H1 (cell line): Measurements from ENCODE around the gene INTS15. TPM values are rescaled to one million over a fixed set of nuclear protein-coding genes. Genes with fewer than 3 reads are reported as not detected.

ENCODE experiments used
- CTCF ChIA-PET: fragments of 300-600 bp; sonication (Branson Sonifier 250); formaldehyde crosslinking; loops from one replicate; lab custom pipeline; 2021; ENCODE audit not compliant: partially characterized antibody; lab: Charles Lee
- POLR2A ChIA-PET: fragments of 300-600 bp; sonication (Branson Sonifier 250); formaldehyde crosslinking; loops from one replicate; lab custom pipeline; 2021; ENCODE audit warnings: inconsistent platforms; ENCODE audit not compliant: partially characterized antibody; lab: Charles Lee
- DNase-seq, 2 experiments: peaks; one replicate each; pipeline versions ENCODE4 v3.0.0 to v3.0.0-alpha.2; 2010 to 2022; ENCODE audit warnings: low spot score in 2 of 2, low read depth in 1 of 2, mixed read lengths in 1 of 2
- FAIRE-seq: peaks from 2 replicates; lab custom pipeline; 2011; peaks lifted over from hg19 to GRCh38; lab: Jason Lieb, UNC
- H2AFZ ChIP-seq: 2 replicates; pipeline ENCODE4 v1.8.1; 2012; ENCODE audit warnings: low read length, inconsistent platforms
- H2AK5ac ChIP-seq: 2 replicates; pipeline ENCODE4 v1.6.1; 2013; ENCODE audit warnings: low read depth, low read length
- H2BK120ac ChIP-seq: replicated peaks from 2 replicates; pipeline ENCODE3; 2013; ENCODE audit warnings: low read depth, low read length, inconsistent platforms
- H2BK12ac ChIP-seq: 2 replicates; pipeline ENCODE4 v1.6.1; 2013; ENCODE audit warnings: low read depth, low read length
- H2BK15ac ChIP-seq: 2 replicates; pipeline ENCODE4 v1.6.1; 2013; ENCODE audit warnings: low read length
- H2BK20ac ChIP-seq: 2 replicates; pipeline ENCODE4 v1.6.1; 2013; ENCODE audit warnings: low read length
- H2BK5ac ChIP-seq: 2 replicates; pipeline ENCODE4 v1.6.1; 2013; ENCODE audit warnings: low read depth, low read length
- H3K14ac ChIP-seq: 2 replicates; pipeline ENCODE4 v1.6.1; 2013; ENCODE audit warnings: inconsistent platforms; ENCODE audit not compliant: insufficient read length
- H3K18ac ChIP-seq: 2 replicates; pipeline ENCODE4 v1.6.1; 2013; ENCODE audit warnings: low read length; ENCODE audit errors: extremely low read depth
- H3K23ac ChIP-seq: 2 replicates; pipeline ENCODE4 v1.6.1; 2013; ENCODE audit warnings: inconsistent platforms; ENCODE audit not compliant: insufficient read length
- H3K23me2 ChIP-seq: 2 replicates; pipeline ENCODE4 v1.6.1; 2013; ENCODE audit warnings: low read depth, low read length
- H3K27ac ChIP-seq: 2 replicates; pipeline ENCODE4 v1.6.1; 2011; ENCODE audit warnings: low read depth, low read length, inconsistent platforms
- H3K27me3 ChIP-seq, 4 experiments: replicated peaks in 1 of 4; 1 replicate in 1 of 4; 2 replicates in 3 of 4; pipeline versions ENCODE4 v1.6.1 to v1.8.1; 2011 to 2013; ENCODE audit warnings: low read length in 3 of 4, mild to moderate bottlenecking in 3 of 4, inconsistent platforms in 2 of 4, mixed read lengths in 2 of 4, moderate library complexity in 1 of 4; ENCODE audit not compliant: control insufficient read depth in 3 of 4, insufficient read depth in 3 of 4; ENCODE audit errors: extremely low read depth in 1 of 4
- H3K36me3 ChIP-seq, 4 experiments: 2 replicates each; pipeline versions ENCODE4 v1.6.1 to v1.8.1; 2011 to 2013; ENCODE audit warnings: mild to moderate bottlenecking in 4 of 4, low read length in 3 of 4, moderate library complexity in 2 of 4, control low read depth in 1 of 4, inconsistent platforms in 1 of 4; ENCODE audit not compliant: insufficient read depth in 4 of 4, control insufficient read depth in 2 of 4
- H3K4ac ChIP-seq: replicated peaks from 2 replicates; pipeline ENCODE3; 2013; ENCODE audit warnings: low read length, low read depth, mixed read lengths, inconsistent platforms; ENCODE audit not compliant: insufficient read length
- H3K4me1 ChIP-seq, 4 experiments: replicated peaks in 1 of 4; 1 replicate in 1 of 4; 2 replicates in 3 of 4; pipeline versions ENCODE4 v1.6.1 to v1.8.1; 2011 to 2013; ENCODE audit warnings: low read length in 3 of 4, inconsistent platforms in 2 of 4, mixed read lengths in 1 of 4; ENCODE audit not compliant: insufficient read depth in 4 of 4, control insufficient read depth in 3 of 4
- H3K4me2 ChIP-seq, 2 experiments: 2 replicates each; pipeline versions ENCODE4 v1.6.1 to v1.8.1; 2011 to 2013; ENCODE audit warnings: low read depth in 2 of 2, low read length in 2 of 2, control low read depth in 1 of 2, inconsistent platforms in 1 of 2, mild to moderate bottlenecking in 1 of 2; ENCODE audit not compliant: insufficient read depth in 1 of 2
- H3K4me3 ChIP-seq, 4 experiments: fragments of 200-600, 300-600 bp in 1 of 4; sonication (generic), shearing (Covaris generic), sonication (Bioruptor Twin) in 1 of 4; 2 replicates each; pipeline versions ENCODE4 v1.5.1 to v1.8.1; 2011 to 2016; ENCODE audit warnings: low read length in 4 of 4, low read depth in 3 of 4, control low read depth in 2 of 4, inconsistent platforms in 2 of 4, mild to moderate bottlenecking in 2 of 4, mixed read lengths in 1 of 4, moderate library complexity in 1 of 4; ENCODE audit not compliant: insufficient read depth in 2 of 4; ENCODE audit errors: extremely low read depth in 1 of 4
- H3K56ac ChIP-seq: replicated peaks from 2 replicates; pipeline ENCODE3; 2013; ENCODE audit warnings: low read depth, mild to moderate bottlenecking, mixed read lengths, low read length, inconsistent platforms; ENCODE audit not compliant: insufficient read length
- H3K79me1 ChIP-seq: 2 replicates; pipeline ENCODE4 v1.6.1; 2013; ENCODE audit warnings: low read depth, low read length, control low read depth
- H3K79me2 ChIP-seq, 2 experiments: 2 replicates each; pipeline versions ENCODE4 v1.6.1 to v1.8.1; 2012 to 2013; ENCODE audit warnings: low read length in 2 of 2, mild to moderate bottlenecking in 2 of 2, inconsistent platforms in 1 of 2; ENCODE audit not compliant: insufficient read depth in 2 of 2, control insufficient read depth in 1 of 2
- H3K9ac ChIP-seq, 4 experiments: replicated peaks in 1 of 4; 1 replicate in 1 of 4; 2 replicates in 3 of 4; pipeline versions ENCODE4 v1.6.1 to v1.8.1; 2011 to 2013; ENCODE audit warnings: low read depth in 3 of 4, low read length in 3 of 4, control low read depth in 2 of 4, mild to moderate bottlenecking in 2 of 4, moderate library complexity in 2 of 4, inconsistent platforms in 1 of 4; ENCODE audit errors: extremely low read depth in 1 of 4
- H3K9me3 ChIP-seq, 2 experiments: 2 replicates each; pipeline versions ENCODE4 v1.6.1 to v1.8.1; 2012 to 2013; ENCODE audit warnings: mild to moderate bottlenecking in 2 of 2, moderate library complexity in 2 of 2, control low read depth in 1 of 2, inconsistent platforms in 1 of 2, low read depth in 1 of 2, low read length in 1 of 2, mixed read lengths in 1 of 2; ENCODE audit not compliant: insufficient read depth in 2 of 2
- H4K20me1 ChIP-seq, 2 experiments: replicated peaks in 1 of 2; 2 replicates each; pipeline versions ENCODE3 to v1.8.1; 2011 to 2013; ENCODE audit warnings: inconsistent platforms in 2 of 2, low read length in 2 of 2, mild to moderate bottlenecking in 1 of 2; ENCODE audit not compliant: insufficient read depth in 2 of 2, control insufficient read depth in 1 of 2
- H4K5ac ChIP-seq: 2 replicates; pipeline ENCODE4 v1.6.1; 2013; ENCODE audit warnings: low read length, low read depth, mixed read lengths, inconsistent platforms; ENCODE audit not compliant: insufficient read length
- H4K8ac ChIP-seq: 2 replicates; pipeline ENCODE4 v1.8.0; 2013; ENCODE audit warnings: mild to moderate bottlenecking, moderate library complexity, low read length, inconsistent platforms; ENCODE audit not compliant: insufficient read depth; ENCODE audit errors: extremely low read depth
- H4K91ac ChIP-seq: replicated peaks from 2 replicates; pipeline ENCODE3; 2013; ENCODE audit warnings: low read length, mixed read lengths, inconsistent platforms; ENCODE audit not compliant: insufficient read length
- CEBPB ChIP-seq: IDR thresholded peaks from 2 replicates; pipeline ENCODE4 v1.6.1; 2012; ENCODE audit warnings: low read depth, low read length
- EGR1 ChIP-seq: IDR thresholded peaks from 2 replicates; pipeline ENCODE4 v1.6.1; 2011; ENCODE audit warnings: low read depth, low read length, borderline replicate concordance
- JUN ChIP-seq: IDR thresholded peaks from 2 replicates; pipeline ENCODE4 v1.6.1; 2011; ENCODE audit warnings: low read depth, mild to moderate bottlenecking, improper control_type of control experiment, low read length
- RXRA ChIP-seq: IDR thresholded peaks from 2 replicates; pipeline ENCODE4 v1.6.1; 2011; ENCODE audit warnings: low read depth, mild to moderate bottlenecking, low read length, moderate library complexity; ENCODE audit not compliant: insufficient read depth
- SIRT6 ChIP-seq: IDR thresholded peaks from one replicate; pipeline ENCODE4 v1.7.1; 2012; ENCODE audit warnings: low read length, inconsistent platforms
- SIX5 ChIP-seq: IDR thresholded peaks from 2 replicates; pipeline ENCODE4 v1.6.1; 2011; ENCODE audit warnings: mild to moderate bottlenecking, low read depth, low read length
- TAF7 ChIP-seq: optimal IDR thresholded peaks from 2 replicates; pipeline ENCODE3; 2011; ENCODE audit warnings: low read depth, mild to moderate bottlenecking, inconsistent platforms, low read length, moderate library complexity, borderline replicate concordance
- WGBS, 2 experiments: shearing (Covaris generic) in 1 of 2; methylation state at CpG; one replicate each; pipeline versions ENCODE4 v1.1.6 to v1.1.7; 2013 to 2015; ENCODE audit warnings: low lambda C conversion rate in 2 of 2, mixed read lengths in 2 of 2, inconsistent platforms in 1 of 2, low coverage in 1 of 2, missing lambda C conversion rate in 1 of 2; ENCODE audit not compliant: insufficient replicate concordance in 2 of 2, insufficient coverage in 1 of 2, insufficient read length in 1 of 2; ENCODE audit errors: extremely low coverage in 1 of 2, missing lambda C conversion rate in 1 of 2; 5-methylcytosine and 5-hydroxymethylcytosine counted together
- polyA plus RNA-seq, 7 experiments: library from polyadenylated mRNA; depleted of rRNA in 3 of 7; stranded (reverse) in 5 of 7; unstranded in 2 of 7; fragments of >200 nt in 5 of 7; fragments of 200-250 nt in 2 of 7; gene quantifications; 1 replicate in 5 of 7; 2 replicates in 1 of 7; 4 replicates in 1 of 7; pipeline versions ENCODE4 v1.2.1 to v1.2.3, GENCODE V29; 2011 to 2013; ENCODE audit warnings: missing spikeins in 2 of 7, mixed read lengths in 2 of 7
- total RNA-seq: library from RNA; stranded (reverse); fragmentation: NEBNext Ultra II Directional; extraction: Animal tissue kit (Norgen Biotek cat#: 25700); gene quantifications from 2 replicates; pipeline ENCODE4 v1.2.1, GENCODE V29; 2021
- TF ChIP-seq, protein P1 (sequence below), 3 experiments: IDR thresholded peaks; 1 replicate in 2 of 3; 2 replicates in 1 of 3; pipeline versions ENCODE4 v1.5.1 to v1.6.1; 2011; ENCODE audit warnings: low read length in 3 of 3, mild to moderate bottlenecking in 3 of 3, inconsistent platforms in 2 of 3, low read depth in 1 of 3, moderate library complexity in 1 of 3; ENCODE audit not compliant: insufficient read depth in 1 of 3; ENCODE audit errors: control extremely low read depth in 1 of 3

INTS15 gene
- total and polyA plus RNA-seq, 2 of the 8 experiments (the other 6 are each of a cell fraction or from before 2014, with no cell fraction given) = 23.0 to 25.7 TPM

DNA sequence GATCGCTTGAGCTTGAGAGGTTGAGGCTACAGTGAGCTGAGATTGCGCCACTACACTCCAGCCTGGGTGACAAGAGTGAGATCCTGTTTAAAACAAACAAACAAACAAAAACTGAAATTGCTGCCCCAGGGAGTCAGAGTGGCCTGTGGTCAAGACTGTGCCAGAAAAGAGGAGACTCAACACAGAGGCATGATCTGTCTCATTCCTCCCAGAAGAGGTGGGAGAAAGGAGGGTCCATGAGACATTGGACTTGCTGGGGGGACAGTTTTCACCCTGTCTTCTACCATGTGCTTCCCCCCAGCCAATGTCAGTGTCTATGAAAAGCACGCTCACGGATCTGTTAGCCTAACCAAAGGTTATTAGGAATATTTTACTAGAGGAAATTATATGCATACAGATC, 28.8 kb downstream of the INTS15 start:
- 94% methylated on average over 4 of the region's 4 CpGs; no CpG with 5 or more reads in 1 of the 2 experiments for WGBS, 2 experiments
- CTCF ChIA-PET = interaction anchor here (1.3 kb wide), 1 partner anchor 10 kb away, joined by 4 read pairs; no protein-coding TSS in a partner anchor
- TF ChIP-seq JUN = no peak
- TF ChIP-seq EGR1 = no peak
- TF ChIP-seq CEBPB = no peak
- no peak for TF ChIP-seq RXRA
- no peak for TF ChIP-seq SIRT6
- TF ChIP-seq, protein P1, sequence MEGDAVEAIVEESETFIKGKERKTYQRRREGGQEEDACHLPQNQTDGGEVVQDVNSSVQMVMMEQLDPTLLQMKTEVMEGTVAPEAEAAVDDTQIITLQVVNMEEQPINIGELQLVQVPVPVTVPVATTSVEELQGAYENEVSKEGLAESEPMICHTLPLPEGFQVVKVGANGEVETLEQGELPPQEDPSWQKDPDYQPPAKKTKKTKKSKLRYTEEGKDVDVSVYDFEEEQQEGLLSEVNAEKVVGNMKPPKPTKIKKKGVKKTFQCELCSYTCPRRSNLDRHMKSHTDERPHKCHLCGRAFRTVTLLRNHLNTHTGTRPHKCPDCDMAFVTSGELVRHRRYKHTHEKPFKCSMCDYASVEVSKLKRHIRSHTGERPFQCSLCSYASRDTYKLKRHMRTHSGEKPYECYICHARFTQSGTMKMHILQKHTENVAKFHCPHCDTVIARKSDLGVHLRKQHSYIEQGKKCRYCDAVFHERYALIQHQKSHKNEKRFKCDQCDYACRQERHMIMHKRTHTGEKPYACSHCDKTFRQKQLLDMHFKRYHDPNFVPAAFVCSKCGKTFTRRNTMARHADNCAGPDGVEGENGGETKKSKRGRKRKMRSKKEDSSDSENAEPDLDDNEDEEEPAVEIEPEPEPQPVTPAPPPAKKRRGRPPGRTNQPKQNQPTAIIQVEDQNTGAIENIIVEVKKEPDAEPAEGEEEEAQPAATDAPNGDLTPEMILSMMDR (IDR thresholded peaks at IDR 0.05; ENCODE audit: control extremely low read depth in 1 of 3, insufficient read depth in 1 of 3, low read depth in 1 of 3, low read length in 3 of 3) = no peak
- no peak for TF ChIP-seq TAF7
- TF ChIP-seq SIX5 = no peak

More for the DNA sequence above, 28.8 kb downstream of the INTS15 start:
- peaks cover 5 to 21% (median 7%) of the 10 kb centered on the region in 4 experiments; a peak in 4 of 8 replicates for H3K36me3 ChIP-seq
- H4K8ac ChIP-seq = no peak overlapping the region
- H3K14ac ChIP-seq = no peak overlapping the region
- H3K9ac ChIP-seq = no peak overlapping the region
- DNase-seq (no peak), FAIRE-seq (no peak)
- H2AK5ac ChIP-seq = no peak overlapping the region
- no peak overlapping the region for H3K4me2 ChIP-seq
- no peak overlapping the region for H2BK20ac ChIP-seq
- H3K27me3 ChIP-seq = 0 out of 7 replicates have a peak, but pooled peaks cover 0 to 2% (median 0%) of the 10 kb centered on the region in 4 experiments
- H3K56ac ChIP-seq = no peak overlapping the region
- H4K5ac ChIP-seq = no peak overlapping the region
- H4K91ac ChIP-seq = no peak overlapping the region
- H3K23me2 ChIP-seq = peaks cover 7% of the 10 kb centered on the region; the same call in 1 of the 2 replicates
- H2BK5ac ChIP-seq = no peak overlapping the region
- peaks cover 0 to 5% of the 10 kb centered on the region in 2 experiments for H4K20me1 ChIP-seq
- H3K27ac ChIP-seq = no peak overlapping the region
- H3K18ac ChIP-seq = no peak overlapping the region
- peaks cover 0 to 12% (median 6%) of the 10 kb centered on the region in 4 experiments; a peak in 5 of 7 replicates for H3K4me1 ChIP-seq
- no peaks in the 10 kb centered on the region; a peak in 1 of 4 replicates for H3K9me3 ChIP-seq
- no peak overlapping the region for H2BK12ac ChIP-seq
- no peak overlapping the region for H3K23ac ChIP-seq
- H2BK15ac ChIP-seq = no peak overlapping the region
- no peak overlapping the region for H2BK120ac ChIP-seq
- no peak overlapping the region for H2AFZ ChIP-seq
- POLR2A ChIA-PET = interaction anchor here (1.0 to 1.3 kb wide), 2 partner anchors 14 to 103 kb away, joined by 3 read pairs; no protein-coding TSS in a partner anchor
- H3K4me3 ChIP-seq = no peak overlapping the region
- H3K4ac ChIP-seq = no peak overlapping the region
- no peaks in the 10 kb centered on the region for H3K79me2 ChIP-seq
- H3K79me1 ChIP-seq = peaks cover 2% of the 10 kb centered on the region; the same call in 1 of the 2 replicates
